PC-9 (cell line): Measurements from ENCODE around the gene OSER1. TPM values are rescaled to one million over a fixed set of nuclear protein-coding genes. Genes with fewer than 3 reads are reported as not detected.

Experiments used
- BruUV-seq: library from RNA; stranded (reverse); fragments of 400-500 nt; replicated peaks from 2 replicates; lab custom pipeline; 2021; lab: Mats Ljungman, UMichigan
- CTCF ChIA-PET: fragments of 300-600 bp; sonication (Branson Sonifier 250); formaldehyde crosslinking; loops from one replicate; lab custom pipeline; 2022; ENCODE audit warnings: antibody characterized with exemption; lab: Charles Lee
- POLR2A ChIA-PET: fragments of 300-600 bp; sonication (Branson Sonifier 250); formaldehyde crosslinking; loops from one replicate; lab custom pipeline; 2022; ENCODE audit warnings: antibody characterized with exemption; ENCODE audit not compliant: unreplicated experiment; lab: Charles Lee
- DNase-seq, 2 experiments: peaks; one replicate each; pipeline versions ENCODE4 v3.0.0 to v3.0.0-alpha.2; 2015 to 2022; ENCODE audit warnings: mixed read lengths in 1 of 2
- H2AFZ ChIP-seq: fragments of 200-600 bp; sonication (generic); 2 replicates; pipeline ENCODE4 v1.8.1; 2017; ENCODE audit warnings: antibody characterized with exemption
- H3F3A ChIP-seq: fragments of 200-600 bp; sonication (generic); 2 replicates; pipeline ENCODE4 v1.8.1; 2017; ENCODE audit warnings: antibody characterized with exemption, mild to moderate bottlenecking, low read depth; ENCODE audit not compliant: insufficient read depth
- H3K27ac ChIP-seq: fragments of 200-600 bp; sonication (generic); 2 replicates; pipeline ENCODE4 v1.6.1; 2016; ENCODE audit warnings: mixed run types
- H3K27me3 ChIP-seq: fragments of 200-600 bp; sonication (generic); 2 replicates; pipeline ENCODE4 v1.6.1; 2016; ENCODE audit warnings: low read depth, mixed run types; ENCODE audit not compliant: insufficient read depth
- H3K36me3 ChIP-seq: fragments of 200-600 bp; sonication (generic); 2 replicates; pipeline ENCODE4 v1.6.1; 2016; ENCODE audit warnings: low read depth, mixed run types
- H3K4me1 ChIP-seq: fragments of 200-600 bp; sonication (generic); replicated peaks from 2 replicates; pipeline ENCODE4 v1.6.1; 2016; ENCODE audit warnings: mixed run types; ENCODE audit not compliant: insufficient read depth
- H3K4me2 ChIP-seq: fragments of 200-600 bp; sonication (generic); 2 replicates; pipeline ENCODE4 v1.6.1; 2017; ENCODE audit warnings: mixed run types
- H3K4me3 ChIP-seq: fragments of 200-600 bp; sonication (generic); 2 replicates; pipeline ENCODE4 v1.6.1; 2016; ENCODE audit warnings: mixed run types
- H3K79me2 ChIP-seq: fragments of 200-600 bp; sonication (generic); 2 replicates; pipeline ENCODE4 v1.6.1; 2017; ENCODE audit warnings: low read depth, mixed run types
- H3K9me2 ChIP-seq: fragments of 200-600 bp; sonication (generic); 2 replicates; pipeline ENCODE4 v1.8.1; 2017; ENCODE audit warnings: mild to moderate bottlenecking; ENCODE audit not compliant: insufficient read depth
- H3K9me3 ChIP-seq: fragments of 200-600 bp; sonication (generic); 2 replicates; pipeline ENCODE4 v1.8.1; 2016; ENCODE audit warnings: low read depth; ENCODE audit not compliant: insufficient read depth
- H4K20me1 ChIP-seq: fragments of 200-600 bp; sonication (generic); 2 replicates; pipeline ENCODE4 v1.8.1; 2017; ENCODE audit not compliant: insufficient read depth
- EZH2 ChIP-seq: fragments of 200-600 bp; sonication (generic); IDR thresholded peaks from 2 replicates; pipeline ENCODE4 v1.8.0; 2017; ENCODE audit warnings: antibody characterized with exemption, low read depth
- intact Hi-C: fragments of 100-400 bp; cut with micrococcal nuclease; formaldehyde crosslinking; loops from one replicate; pipeline ENCODE4 v1.10.0; 2022; ENCODE audit not compliant: unreplicated experiment
- total RNA-seq: library from RNA; stranded (reverse); gene quantifications from 2 replicates; pipeline ENCODE4 v1.2.3, GENCODE V29; 2021
- TF ChIP-seq, protein P1 (sequence below): fragments of 200-600 bp; sonication (generic); conservative IDR thresholded peaks from 2 replicates; pipeline ENCODE4 v1.6.1; 2017; ENCODE audit warnings: mixed run types, antibody characterized with exemption, mild to moderate bottlenecking, moderate library complexity

Gene OSER1
- total RNA-seq, 1 experiment from 2014 or later = 136 TPM

DNA sequence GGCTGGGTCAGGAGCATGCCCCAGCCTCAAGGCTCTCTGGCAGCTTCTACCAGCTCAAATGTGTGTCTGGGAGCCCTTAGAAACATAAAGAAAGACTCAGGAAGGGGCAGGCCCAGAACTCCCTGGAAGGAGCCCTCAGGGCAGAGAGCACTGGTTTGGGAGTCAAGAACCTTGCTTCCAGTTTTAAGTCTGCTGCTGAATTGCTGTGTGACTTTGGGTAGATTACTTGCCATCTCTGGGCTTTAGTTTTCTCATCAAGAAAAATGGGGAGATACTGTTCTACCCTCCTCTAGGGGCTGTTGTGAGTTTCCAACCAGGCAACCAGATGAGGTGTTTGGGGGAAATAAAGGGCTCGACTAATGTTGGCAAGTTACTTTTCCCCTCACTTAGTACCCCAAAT is 45.4 kb upstream of the OSER1 start:
- TF ChIP-seq EZH2 = no peak
- TF ChIP-seq, protein P1, sequence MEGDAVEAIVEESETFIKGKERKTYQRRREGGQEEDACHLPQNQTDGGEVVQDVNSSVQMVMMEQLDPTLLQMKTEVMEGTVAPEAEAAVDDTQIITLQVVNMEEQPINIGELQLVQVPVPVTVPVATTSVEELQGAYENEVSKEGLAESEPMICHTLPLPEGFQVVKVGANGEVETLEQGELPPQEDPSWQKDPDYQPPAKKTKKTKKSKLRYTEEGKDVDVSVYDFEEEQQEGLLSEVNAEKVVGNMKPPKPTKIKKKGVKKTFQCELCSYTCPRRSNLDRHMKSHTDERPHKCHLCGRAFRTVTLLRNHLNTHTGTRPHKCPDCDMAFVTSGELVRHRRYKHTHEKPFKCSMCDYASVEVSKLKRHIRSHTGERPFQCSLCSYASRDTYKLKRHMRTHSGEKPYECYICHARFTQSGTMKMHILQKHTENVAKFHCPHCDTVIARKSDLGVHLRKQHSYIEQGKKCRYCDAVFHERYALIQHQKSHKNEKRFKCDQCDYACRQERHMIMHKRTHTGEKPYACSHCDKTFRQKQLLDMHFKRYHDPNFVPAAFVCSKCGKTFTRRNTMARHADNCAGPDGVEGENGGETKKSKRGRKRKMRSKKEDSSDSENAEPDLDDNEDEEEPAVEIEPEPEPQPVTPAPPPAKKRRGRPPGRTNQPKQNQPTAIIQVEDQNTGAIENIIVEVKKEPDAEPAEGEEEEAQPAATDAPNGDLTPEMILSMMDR = no peak
- H3K9me3 ChIP-seq = no peaks in the 10 kb centered on the region
- no peaks in the 10 kb centered on the region for H3K9me2 ChIP-seq
- H3F3A ChIP-seq = no peaks in the 10 kb centered on the region
- intact Hi-C loops = no loop called here
- no peak overlapping the region for H3K4me2 ChIP-seq
- H3K27ac ChIP-seq = no peak overlapping the region
- H3K4me3 ChIP-seq = no peak overlapping the region
- H4K20me1 ChIP-seq = peaks cover 7% of the 10 kb centered on the region
- no peaks in the 10 kb centered on the region for H3K4me1 ChIP-seq
- no TSS peak for BruUV-seq
- DNase-seq = no peak
- no peaks in the 10 kb centered on the region for H3K79me2 ChIP-seq
- ChIA-PET POLR2A (no interaction called here), CTCF (interaction anchor here (0.6 to 0.7 kb wide), 2 partner anchors 60 to 717 kb away, joined by 3 to 7 read pairs; no protein-coding TSS in a partner anchor)
- H3K36me3 ChIP-seq = no peaks in the 10 kb centered on the region
- H2AFZ ChIP-seq = no peak overlapping the region
- peaks cover 42% of the 10 kb centered on the region for H3K27me3 ChIP-seq

DNA sequence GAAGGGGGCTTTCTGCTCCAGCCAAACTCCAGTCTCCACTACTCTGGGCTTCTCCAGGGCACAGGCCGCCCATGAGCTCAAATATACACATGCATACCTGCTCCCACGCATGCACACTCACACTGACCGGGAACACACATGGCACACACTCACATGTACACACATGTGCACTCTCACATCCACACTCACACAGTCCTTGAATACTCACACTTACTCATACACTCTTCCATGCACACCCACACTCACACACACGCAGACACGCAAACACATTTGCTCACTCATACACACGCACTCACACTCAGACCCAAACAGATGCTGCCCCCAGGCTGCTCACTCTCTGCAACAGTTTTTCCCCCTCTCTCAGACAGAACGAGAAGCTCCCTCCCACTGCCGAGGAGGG is 43.5 kb upstream of the OSER1 start:
- no peaks in the 10 kb centered on the region for H3K9me3 ChIP-seq
- H3K36me3 ChIP-seq = no peaks in the 10 kb centered on the region
- no peaks in the 10 kb centered on the region for H3K79me2 ChIP-seq
- POLR2A ChIA-PET = no interaction called here
- H3K27me3 ChIP-seq = peaks cover 28% of the 10 kb centered on the region
- no peaks in the 10 kb centered on the region for H3K4me1 ChIP-seq
- CTCF ChIA-PET = no interaction called here
- BruUV-seq = no TSS peak
- H3K27ac ChIP-seq = no peak overlapping the region
- no peak for DNase-seq
- TF ChIP-seq, protein P1 = no peak
- no peak for TF ChIP-seq EZH2
- H4K20me1 ChIP-seq = peaks cover 7% of the 10 kb centered on the region
- H3F3A ChIP-seq = no peaks in the 10 kb centered on the region
- no peak overlapping the region for H3K4me3 ChIP-seq
- no peak overlapping the region for H2AFZ ChIP-seq
- intact Hi-C loops = no loop called here
- no peaks in the 10 kb centered on the region for H3K9me2 ChIP-seq
- no peak overlapping the region for H3K4me2 ChIP-seq

DNA sequence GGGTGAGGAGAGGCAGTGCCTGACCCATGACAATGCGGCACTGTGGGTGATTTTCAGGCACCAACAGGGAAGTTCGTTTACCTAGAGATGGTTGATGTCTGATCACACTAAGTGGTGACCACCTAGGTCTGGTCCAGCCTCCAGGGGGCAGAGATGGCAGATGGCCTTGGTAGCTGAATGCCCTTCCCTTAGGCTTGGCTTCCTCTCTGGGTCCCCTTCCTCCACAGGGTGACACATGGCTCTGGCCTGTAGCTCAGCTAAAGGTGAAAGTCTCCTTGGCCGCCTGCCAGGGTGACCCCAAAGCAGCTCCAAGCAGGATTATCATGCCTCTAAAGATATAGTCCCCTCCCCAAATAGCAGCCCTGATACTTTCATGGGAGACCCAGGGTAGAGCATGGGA is 43.0 kb upstream of the OSER1 start:
- intact Hi-C loops = no loop called here

More for the DNA sequence above, 43.0 kb upstream of the OSER1 start:
- CTCF ChIA-PET = no interaction called here
- Histone ChIP-seq H3K27me3 (peaks cover 25% of the 10 kb centered on the region), H3K4me1 (no peaks in the 10 kb centered on the region), H3F3A (no peaks in the 10 kb centered on the region), H4K20me1 (peaks cover 7% of the 10 kb centered on the region), H3K4me3 (no peak overlapping the region), H3K4me2 (no peak overlapping the region), H2AFZ (no peak overlapping the region), H3K36me3 (no peaks in the 10 kb centered on the region), H3K27ac (no peak overlapping the region), H3K79me2 (no peaks in the 10 kb centered on the region), H3K9me2 (no peaks in the 10 kb centered on the region), H3K9me3 (no peaks in the 10 kb centered on the region)
- POLR2A ChIA-PET = no interaction called here
- TF ChIP-seq EZH2 = no peak
- TF ChIP-seq, protein P1 = no peak; the same call in 1 of the 2 replicates
- peak in 1 of 2 experiments; percentile 5 for DNase-seq
- BruUV-seq = no TSS peak
